SW 1271 (cell line): ENCODE results near the gene YIPF2.

Experiments
- DNase-seq, 2 experiments: peaks; one replicate each; lab custom pipeline; 2025; lab: John Stamatoyannopoulos, UW

Gene YIPF2

DNA sequence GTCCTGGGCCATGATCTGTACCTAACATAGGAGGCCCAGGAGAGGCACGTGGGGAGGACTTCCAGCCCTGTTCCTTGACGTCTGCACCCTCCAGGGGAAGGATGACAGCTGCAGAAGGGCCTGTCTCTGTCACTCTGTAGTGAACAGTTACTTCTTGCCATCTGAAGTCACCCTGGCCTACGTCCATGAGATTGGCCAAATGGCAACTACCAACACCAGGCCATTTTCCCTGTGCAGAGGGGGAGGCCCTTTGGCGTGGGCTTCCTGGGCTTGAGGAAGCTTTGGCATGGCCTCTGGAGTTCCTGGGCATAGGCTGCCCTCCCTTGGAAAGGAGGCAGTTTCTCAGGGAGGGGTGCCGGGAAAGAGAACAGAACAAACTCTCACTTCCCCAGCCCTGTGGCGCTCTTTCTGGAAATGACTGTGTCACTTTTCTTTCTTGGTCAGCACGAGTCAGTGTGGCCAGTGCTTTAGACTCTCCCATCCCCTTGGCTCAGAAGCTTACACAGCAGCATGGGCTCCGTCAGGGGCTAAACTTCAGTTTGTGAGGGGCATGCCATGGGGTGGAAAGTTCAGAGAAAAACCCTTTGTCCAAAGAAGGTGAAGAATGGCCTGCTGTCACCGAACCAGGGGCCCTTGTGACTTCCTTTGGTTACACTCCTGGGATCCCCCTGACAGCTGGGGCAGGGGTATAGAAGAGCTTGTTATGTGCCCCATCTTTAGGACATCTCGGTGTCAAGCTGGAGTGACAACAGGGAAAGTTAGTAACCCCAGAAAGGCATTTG lies 51.8 kb downstream of the YIPF2 start:
- no peak for DNase-seq

DNA sequence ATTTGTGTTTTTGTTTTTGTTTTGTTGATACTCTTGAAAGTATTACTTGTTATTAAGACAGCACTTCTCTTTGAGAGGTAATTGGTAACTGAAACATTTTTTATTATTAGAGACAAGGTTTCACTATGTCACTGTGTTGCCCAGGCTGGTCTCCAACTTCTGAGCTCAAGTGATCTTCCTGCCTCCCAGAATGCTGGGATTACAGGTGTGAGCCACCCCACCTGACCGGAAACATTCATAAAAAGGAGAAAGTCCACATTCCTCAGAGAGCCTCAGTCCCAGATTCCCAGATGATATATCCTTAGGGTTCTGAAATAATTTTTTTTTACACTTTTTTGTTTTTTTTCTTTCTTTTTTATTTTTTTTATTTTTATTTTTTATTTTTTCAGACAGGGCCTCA lies 54.4 kb downstream of the YIPF2 start:
- no peak for DNase-seq

DNA sequence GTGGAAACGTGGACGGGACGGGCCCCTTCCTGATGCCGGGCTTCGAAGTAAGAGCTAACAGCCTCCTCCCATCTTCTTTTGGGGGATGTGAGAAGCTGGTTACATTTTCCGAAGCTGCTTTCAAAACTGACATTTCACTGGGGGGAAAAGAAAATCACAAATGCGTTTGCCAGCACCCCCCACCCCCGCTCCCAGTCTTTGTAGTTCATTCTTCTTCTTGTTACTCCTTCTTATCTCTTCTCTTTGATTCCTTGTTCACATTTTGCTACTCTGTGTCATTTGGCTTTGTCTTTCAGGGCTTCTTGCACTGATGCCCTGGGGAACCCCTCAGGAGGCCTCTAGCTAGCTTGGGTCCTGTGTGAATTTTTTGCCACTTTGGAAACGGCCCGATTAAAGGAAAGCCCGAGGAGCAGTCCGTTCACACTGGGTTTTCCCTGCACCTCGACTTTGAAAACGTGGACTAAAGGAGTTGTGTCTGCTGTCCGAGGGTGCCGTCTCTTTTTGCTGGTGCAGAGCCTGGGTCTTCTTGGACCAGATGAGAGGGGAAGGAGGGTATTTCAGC lies 55.8 kb downstream of the YIPF2 start:
- DNase-seq, result no peak
